HG02885 (cell line): ENCODE measurements around the gene CNTN6.
A peak's percentile ranks its signal among the peaks of the same experiment; 100 is the strongest.
"Not testable (repeated sequence)": the region's sequence is repeated elsewhere in the genome, so short reads cannot be mapped to it uniquely, and the experiment has no call there.

Experiments
- ATAC-seq: cut with Tn5 transposase; IDR thresholded peaks from one replicate; pipeline ENCODE4 v1.9.1; 2021; ENCODE audit warnings: mild to moderate bottlenecking; ENCODE audit not compliant: unreplicated experiment, poor library complexity

CNTN6 gene

DNA sequence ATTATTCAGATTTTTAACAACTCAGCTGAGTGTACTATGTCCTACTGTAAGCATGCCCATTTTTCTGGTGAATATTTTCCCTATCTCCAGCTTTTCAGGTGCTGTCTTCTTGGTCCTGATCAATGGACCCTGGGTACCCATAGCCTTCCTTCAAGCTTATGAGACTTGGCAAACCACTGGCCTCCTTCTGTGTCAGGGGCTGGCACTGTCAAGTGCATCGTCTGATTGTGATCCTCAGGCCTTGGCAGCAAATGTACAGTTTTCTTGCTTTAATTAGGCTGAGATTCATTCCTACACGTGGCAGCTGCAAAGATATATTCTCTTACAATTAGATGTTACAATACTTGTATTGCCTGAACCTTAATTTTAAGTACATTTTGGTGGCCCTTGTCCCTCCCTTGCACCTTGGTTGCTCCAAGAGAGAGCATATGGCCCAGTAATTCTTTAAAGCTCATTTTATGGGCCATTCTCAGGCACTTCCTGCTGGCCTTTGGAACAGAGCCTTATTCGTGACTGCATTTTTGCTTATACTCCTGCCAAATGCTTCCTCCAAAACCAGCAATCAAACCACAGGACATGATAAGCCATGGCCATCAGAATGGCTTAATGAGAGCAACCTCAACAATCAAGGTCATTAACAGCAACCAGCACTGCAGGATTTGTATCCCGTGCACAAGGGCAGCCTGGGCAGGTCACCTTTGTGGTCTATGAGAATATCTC lies 179.9 kb downstream of the CNTN6 start:
- ATAC-seq, result no peak

DNA sequence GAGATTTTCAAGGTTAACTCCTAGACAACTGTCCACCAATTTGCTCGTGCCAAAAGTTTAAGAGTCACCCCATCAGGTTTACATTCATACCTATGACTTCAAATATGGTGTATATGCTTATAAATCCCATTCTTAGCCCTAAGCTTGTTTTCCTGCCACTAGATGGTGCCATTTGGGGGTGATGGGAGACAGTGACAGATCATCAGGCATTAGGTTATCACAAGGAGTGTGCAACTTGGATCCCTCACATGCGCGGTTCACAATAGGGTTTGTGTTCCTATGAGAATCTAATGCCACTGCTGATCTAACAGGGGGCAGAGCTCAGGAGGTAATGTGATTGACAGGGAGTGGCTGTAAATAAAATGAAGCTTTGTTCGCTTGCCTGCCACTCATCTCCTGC lies 182.7 kb downstream of the CNTN6 start:
- peak; percentile 43 for ATAC-seq

- ATAC-seq, result no peak
These were observed 195.0 kb downstream of the CNTN6 start for GRCh38 chr3:1287815-1288214.

- ATAC-seq, result no peak
These were observed 196.1 kb downstream of the CNTN6 start for GRCh38 chr3:1288805-1289494.

DNA sequence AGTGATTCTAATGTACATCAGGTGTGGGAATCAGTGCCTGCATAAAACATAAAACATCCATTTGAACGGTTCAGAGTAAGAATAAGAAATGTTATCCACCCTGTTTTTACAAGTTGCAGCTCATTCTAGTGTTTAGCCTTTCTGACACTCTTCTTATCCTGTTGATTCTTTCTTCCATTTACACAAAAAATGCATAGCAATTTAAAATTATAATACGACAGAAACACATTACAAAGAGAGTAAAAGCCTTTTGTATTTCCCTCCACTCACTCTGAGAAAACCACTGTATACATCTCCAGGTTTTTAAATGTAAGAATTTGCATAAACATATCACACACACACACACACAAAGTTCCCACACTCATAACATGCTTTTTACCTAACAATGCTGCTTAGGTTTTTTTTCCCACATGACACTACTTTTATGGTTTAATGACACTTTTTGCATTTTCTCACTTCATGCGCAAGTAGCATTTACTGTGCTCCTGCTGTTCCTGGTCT lies 199.8 kb downstream of the CNTN6 start:
- no peak for ATAC-seq

DNA sequence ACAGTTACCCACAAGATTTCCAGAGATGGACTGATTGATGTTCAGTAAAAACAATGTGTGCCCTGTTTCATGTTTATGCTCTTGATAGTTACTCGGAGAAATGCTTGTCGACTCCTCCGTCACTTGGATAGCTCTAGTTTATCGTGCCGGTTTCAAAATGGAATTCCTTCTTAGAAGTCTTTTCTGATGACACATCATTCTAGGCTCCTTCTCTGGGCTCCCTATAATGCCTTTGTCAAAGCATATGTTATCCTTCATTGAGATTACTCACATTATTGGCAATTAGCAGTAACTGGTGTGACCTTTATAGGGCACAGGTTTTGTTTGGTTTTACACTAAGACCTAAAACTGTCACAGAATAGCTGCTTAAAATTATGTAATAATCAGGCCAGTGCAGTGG lies 201.8 kb downstream of the CNTN6 start:
- no peak for ATAC-seq

DNA sequence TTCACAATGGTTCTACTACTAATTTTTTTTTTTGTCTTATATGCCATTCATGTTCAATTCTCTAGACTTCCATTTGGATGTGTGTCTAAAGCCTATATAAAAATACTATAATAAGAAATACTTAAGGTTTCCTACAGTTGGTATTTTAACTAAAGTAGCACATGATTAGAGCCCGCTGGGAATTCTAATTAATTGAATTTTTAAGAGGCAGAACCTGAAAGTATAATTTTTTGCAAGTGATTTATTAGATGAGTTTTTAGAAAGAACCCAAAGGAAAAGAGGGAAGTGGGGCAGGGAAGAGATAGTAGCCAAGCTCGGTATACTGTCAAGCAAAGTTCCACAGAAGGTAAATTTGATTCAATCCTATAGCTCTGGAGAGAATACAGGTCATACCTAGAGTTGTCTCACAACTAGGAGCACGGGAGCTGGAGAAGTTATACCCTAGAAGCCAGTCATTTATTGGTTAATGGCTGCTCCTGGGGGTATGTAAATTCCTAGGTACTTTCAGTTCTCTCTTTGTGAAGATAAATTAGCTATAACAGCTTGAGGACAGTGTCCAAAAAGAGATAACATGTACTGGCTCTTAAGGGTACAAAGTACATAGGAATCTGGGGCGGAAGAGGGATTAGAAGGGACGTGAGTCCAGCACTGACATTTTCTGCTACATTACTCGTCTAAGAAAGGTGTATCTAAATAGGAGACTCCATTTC lies 225.6 kb downstream of the CNTN6 start:
- ATAC-seq, result no peak

DNA sequence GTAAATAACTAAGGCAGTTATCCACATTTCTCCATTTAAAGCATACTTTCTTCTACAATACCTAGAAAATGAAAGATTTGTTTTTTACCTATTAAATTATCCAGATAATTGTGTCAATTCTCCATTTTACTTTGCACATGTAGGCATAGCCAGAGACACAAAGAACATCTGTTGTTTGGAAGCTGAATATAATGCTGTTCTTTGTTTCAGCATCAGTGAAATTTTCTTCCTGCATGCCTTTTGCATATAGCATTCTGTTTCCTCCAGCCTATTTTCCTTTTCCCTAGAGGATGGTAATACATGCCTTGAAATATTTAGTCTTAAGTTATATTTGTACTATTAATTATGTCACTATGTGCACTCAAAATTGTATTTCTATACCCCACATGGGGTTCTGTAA lies 233.7 kb downstream of the CNTN6 start:
- no peak for ATAC-seq

GRCh38 chr3:1330107-1330506 lies 237.3 kb downstream of the CNTN6 start:
- no peak for ATAC-seq

DNA sequence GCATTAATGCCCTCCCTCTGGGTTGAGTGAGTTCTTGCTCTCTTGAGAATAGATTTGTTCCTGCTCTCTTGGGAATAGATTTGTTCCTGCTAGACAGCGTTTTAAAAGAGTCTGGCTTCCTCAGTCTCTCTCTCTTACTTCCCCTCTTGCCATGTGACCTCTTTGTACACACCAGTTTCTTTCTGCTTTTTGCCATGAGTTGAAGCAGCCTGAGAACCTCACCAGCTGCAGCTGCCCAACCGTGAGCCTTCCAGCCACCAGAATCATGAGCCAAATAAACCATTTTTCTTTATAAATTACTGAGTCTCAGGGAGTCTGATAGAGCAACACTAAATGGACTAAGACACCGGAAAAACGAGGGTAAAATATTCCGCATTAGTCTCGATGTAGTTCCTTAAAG lies 253.6 kb downstream of the CNTN6 start:
- ATAC-seq, result no peak

- no peak for ATAC-seq
These were observed 255.7 kb downstream of the CNTN6 start for GRCh38 chr3:1348547-1348946.

DNA sequence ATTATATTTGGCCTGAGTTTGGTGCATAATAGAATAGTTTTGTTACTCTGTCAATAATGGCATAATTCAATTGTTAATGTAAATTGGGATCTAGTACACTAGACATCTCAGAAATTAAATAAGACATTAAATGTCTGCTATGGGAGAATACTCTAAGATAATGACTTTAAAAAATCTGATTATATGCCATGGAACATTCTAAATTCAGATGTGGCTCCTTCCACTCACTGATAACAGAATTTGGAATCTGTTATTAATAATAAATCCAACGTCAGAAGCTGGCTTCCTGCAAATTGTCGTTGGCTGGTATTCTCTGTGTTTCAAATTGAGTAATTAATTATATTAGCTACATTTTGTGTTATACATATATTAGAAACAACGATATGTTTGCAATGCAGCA lies 258.1 kb downstream of the CNTN6 start:
- ATAC-seq, result no peak

- ATAC-seq, result no peak
These were observed 262.9 kb downstream of the CNTN6 start for GRCh38 chr3:1355691-1356090.

- ATAC-seq, result no peak
These were observed 263.3 kb downstream of the CNTN6 start for GRCh38 chr3:1356101-1356500.

DNA sequence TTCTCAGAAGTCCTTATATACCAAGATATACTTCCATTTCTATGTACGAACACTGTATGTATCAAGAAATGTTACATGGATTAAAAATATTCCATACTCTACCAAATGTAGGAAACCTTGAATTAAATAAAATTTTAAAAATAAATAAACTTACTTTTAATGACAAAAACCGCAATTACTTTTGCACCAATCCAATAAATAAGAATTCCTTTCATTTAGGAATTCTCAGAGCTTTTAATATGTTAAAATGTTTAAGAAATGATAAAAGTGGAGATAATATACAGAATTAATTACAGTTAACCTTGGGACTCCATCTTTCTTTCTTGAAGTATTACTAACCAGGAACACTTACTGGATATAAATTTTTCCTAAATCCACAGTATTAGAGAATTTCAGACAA lies 272.7 kb downstream of the CNTN6 start:
- ATAC-seq, result no peak

DNA sequence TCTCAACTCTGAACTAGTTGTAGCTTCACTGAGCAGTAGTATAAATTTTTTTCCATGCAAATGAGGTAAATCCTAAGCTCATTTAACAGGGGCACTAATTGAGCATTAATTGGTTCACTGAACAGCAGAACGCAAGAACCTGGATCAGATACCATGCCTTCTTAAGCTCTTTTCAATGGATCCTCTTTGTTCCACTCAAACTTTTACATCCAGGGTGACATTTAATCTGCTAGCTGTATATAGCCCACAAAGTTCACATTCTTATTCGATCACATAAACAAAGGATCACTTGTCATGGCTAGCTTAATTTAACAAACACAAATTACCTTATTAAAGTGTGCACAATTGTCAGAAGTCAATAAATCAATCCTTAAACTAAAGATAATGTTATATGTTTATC lies 281.6 kb downstream of the CNTN6 start:
- ATAC-seq, result no peak

- ATAC-seq, result no peak
These were observed 282.3 kb downstream of the CNTN6 start for GRCh38 chr3:1375145-1375544.

DNA sequence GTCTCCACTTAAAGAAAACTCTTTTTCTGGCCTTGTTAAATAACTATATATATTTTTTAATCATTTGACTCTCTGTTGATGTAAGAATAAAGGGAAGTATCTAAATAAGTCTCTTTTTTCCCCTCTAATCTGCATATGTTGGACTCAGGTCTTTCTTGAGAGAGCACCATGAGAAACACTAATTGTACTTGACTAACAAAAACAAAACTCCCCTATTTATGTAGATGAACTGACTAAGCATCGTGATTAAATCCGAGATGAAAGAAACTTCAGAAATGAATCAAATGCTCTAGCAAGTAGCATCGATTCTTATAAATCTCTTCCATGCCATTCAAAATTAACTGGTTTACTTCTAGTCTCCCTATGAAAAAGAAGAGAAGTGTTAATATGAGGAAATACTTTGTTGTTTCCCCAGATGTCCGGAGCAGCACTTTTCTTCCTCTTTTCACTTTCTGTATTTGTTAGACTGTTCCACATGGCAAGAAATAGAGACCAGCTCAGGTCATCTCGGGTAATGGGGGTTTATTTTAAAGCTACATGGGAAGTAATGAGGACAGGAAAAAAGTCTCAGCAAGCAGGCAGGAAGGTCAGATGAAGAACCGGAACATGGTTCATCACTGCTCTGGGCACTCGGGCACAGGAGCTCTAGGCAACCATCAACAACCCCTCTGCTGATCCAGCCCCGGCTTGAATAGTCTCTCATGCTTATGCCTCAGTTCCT lies 288.3 kb downstream of the CNTN6 start:
- ATAC-seq, result peak; percentile 87

DNA sequence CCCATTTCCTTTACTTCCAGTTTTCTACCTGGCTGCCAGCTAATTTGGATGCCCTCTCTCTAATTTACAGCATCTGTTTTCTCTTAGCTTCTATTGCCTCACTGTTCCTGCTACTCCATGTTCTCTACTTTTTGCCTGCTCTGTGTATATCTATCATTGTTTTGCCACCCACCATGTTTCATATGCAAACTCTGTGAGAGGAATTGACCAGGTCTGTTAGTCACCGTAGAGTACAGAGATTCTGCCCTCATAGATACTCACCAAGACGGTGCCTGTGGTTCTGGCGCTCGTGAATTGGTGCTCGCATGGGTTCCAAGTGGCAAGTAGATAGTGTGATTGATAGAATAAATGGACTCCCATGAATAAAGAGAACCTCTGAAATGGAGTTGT lies 288.8 kb downstream of the CNTN6 start:
- ATAC-seq, result peak; percentile 54

DNA sequence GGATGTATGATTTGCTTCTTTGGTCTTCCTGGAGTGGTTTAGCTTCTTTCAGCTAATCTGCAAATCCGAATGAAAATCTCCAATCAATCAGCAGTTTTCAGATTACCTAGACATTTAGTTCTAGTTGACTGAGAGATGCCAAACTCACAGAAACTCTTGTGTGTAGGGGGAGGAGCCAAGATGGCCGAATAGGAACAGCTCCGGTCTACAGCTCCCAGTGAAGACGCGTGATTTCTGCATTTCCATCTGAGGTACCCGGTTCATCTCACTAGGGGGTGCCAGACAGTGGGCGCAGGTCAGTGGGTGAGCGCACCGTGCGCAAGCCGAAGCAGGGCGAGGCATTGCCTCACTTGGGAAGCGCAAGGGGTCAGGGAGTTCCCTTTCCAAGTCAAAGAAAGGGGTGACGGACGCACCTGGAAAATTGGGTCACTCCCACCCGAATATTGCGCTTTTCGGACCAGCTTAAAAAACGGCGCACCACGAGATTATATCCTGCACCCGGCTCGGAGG lies 294.6 kb downstream of the CNTN6 start:
- ATAC-seq, result not testable (repeated sequence)
